DND-41 (cell line): ENCODE data around the gene VWF.

ENCODE experiments used
- ATAC-seq: fragments of 200-7000 bp; cut with Tn5 transposase; 3 replicates; pipeline ENCODE4 v1.9.1; 2021; ENCODE audit warnings: low read depth; ENCODE audit not compliant: insufficient read depth
- DNase-seq: peaks from one replicate; pipeline ENCODE4 v3.0.0-alpha.2; 2020
- H2AFZ ChIP-seq: 2 replicates; pipeline ENCODE4 v1.6.0; 2012; ENCODE audit warnings: low read depth, low read length
- H3K27ac ChIP-seq: 2 replicates; pipeline ENCODE4 v1.5.1; 2012; ENCODE audit warnings: low read length, inconsistent platforms
- H3K27me3 ChIP-seq: fragments of 200-600 bp; sonication (generic); 2 replicates; pipeline ENCODE4 v1.6.0; 2012; ENCODE audit warnings: low read length, mild to moderate bottlenecking, inconsistent platforms; ENCODE audit not compliant: insufficient read depth, poor library complexity
- H3K36me3 ChIP-seq: 2 replicates; pipeline ENCODE4 v1.5.1; 2012; ENCODE audit warnings: low read length, inconsistent platforms; ENCODE audit not compliant: insufficient read depth
- H3K4me1 ChIP-seq: 2 replicates; pipeline ENCODE4 v1.5.1; 2012; ENCODE audit warnings: mild to moderate bottlenecking, low read length; ENCODE audit not compliant: insufficient read depth
- H3K4me2 ChIP-seq: 2 replicates; pipeline ENCODE4 v1.6.0; 2012; ENCODE audit warnings: mild to moderate bottlenecking, moderate library complexity, low read length, inconsistent platforms; ENCODE audit not compliant: insufficient read depth
- H3K4me3 ChIP-seq, 2 experiments: fragments of 200-600 bp in 1 of 2; shearing (Covaris generic) in 1 of 2; 2 replicates each; pipeline ENCODE4 v1.5.1; 2012 to 2016; ENCODE audit warnings: inconsistent platforms in 2 of 2, low read length in 2 of 2, mild to moderate bottlenecking in 2 of 2, low read depth in 1 of 2, moderate library complexity in 1 of 2
- H3K79me2 ChIP-seq: 2 replicates; pipeline ENCODE4 v1.6.0; 2012; ENCODE audit warnings: low read length, inconsistent platforms; ENCODE audit not compliant: insufficient read depth
- H3K9ac ChIP-seq: 2 replicates; pipeline ENCODE4 v1.6.0; 2012; ENCODE audit warnings: low read depth, mild to moderate bottlenecking, inconsistent platforms, low read length, moderate library complexity
- H3K9me3 ChIP-seq: 2 replicates; pipeline ENCODE4 v1.5.1; 2012; ENCODE audit warnings: low read length, moderate library complexity, mild to moderate bottlenecking, inconsistent platforms; ENCODE audit not compliant: insufficient read depth, severe bottlenecking
- H4K20me1 ChIP-seq: 2 replicates; pipeline ENCODE4 v1.6.0; 2012; ENCODE audit warnings: low read length; ENCODE audit not compliant: insufficient read depth
- EZH2 ChIP-seq: IDR thresholded peaks from 3 replicates; pipeline ENCODE4 v1.6.1; 2012; ENCODE audit warnings: borderline replicate concordance, low read depth, mild to moderate bottlenecking, moderate library complexity, low read length, inconsistent platforms; ENCODE audit not compliant: severe bottlenecking
- TF ChIP-seq, protein P1 (sequence below): IDR thresholded peaks from 2 replicates; pipeline ENCODE4 v1.5.1; 2012; ENCODE audit warnings: borderline replicate concordance, low read length, moderate library complexity, mild to moderate bottlenecking; ENCODE audit not compliant: poor library complexity, severe bottlenecking; ENCODE audit errors: extremely low read depth

VWF gene

DNA sequence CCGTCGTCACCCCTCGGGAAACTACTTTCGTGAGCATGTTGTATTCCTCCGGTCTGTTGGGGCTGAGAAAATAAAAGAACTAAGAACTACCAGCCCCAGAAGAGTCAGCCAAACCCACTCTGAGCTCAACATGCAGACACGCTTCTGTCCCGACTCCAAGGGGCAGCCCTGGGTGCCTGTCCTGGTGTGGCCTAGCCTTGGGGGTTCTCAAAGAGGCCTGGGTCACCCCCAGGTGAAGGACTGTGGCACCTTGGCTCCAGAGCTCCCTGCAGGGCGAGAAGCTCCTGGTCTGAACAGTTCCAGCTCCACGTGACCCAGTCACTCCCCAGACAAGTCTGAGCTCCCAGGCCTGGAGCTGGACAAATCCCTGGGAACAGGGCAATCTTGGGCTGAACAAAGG lies 87.0 kb downstream of the VWF start:
- Histone ChIP-seq H3K4me2 (no peak overlapping the region), H2AFZ (no peak overlapping the region), H3K4me3 (no peak overlapping the region), H3K9me3 (no peaks in the 10 kb centered on the region), H3K27me3 (no peaks in the 10 kb centered on the region), H3K27ac (no peak overlapping the region), H4K20me1 (no peaks in the 10 kb centered on the region), H3K4me1 (no peaks in the 10 kb centered on the region), H3K36me3 (no peaks in the 10 kb centered on the region), H3K79me2 (no peaks in the 10 kb centered on the region), H3K9ac (no peak overlapping the region)
- no peak for DNase-seq
- no peak for ATAC-seq
- TF ChIP-seq, protein P1, sequence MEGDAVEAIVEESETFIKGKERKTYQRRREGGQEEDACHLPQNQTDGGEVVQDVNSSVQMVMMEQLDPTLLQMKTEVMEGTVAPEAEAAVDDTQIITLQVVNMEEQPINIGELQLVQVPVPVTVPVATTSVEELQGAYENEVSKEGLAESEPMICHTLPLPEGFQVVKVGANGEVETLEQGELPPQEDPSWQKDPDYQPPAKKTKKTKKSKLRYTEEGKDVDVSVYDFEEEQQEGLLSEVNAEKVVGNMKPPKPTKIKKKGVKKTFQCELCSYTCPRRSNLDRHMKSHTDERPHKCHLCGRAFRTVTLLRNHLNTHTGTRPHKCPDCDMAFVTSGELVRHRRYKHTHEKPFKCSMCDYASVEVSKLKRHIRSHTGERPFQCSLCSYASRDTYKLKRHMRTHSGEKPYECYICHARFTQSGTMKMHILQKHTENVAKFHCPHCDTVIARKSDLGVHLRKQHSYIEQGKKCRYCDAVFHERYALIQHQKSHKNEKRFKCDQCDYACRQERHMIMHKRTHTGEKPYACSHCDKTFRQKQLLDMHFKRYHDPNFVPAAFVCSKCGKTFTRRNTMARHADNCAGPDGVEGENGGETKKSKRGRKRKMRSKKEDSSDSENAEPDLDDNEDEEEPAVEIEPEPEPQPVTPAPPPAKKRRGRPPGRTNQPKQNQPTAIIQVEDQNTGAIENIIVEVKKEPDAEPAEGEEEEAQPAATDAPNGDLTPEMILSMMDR: no peak
- TF ChIP-seq EZH2: no peak

DNA sequence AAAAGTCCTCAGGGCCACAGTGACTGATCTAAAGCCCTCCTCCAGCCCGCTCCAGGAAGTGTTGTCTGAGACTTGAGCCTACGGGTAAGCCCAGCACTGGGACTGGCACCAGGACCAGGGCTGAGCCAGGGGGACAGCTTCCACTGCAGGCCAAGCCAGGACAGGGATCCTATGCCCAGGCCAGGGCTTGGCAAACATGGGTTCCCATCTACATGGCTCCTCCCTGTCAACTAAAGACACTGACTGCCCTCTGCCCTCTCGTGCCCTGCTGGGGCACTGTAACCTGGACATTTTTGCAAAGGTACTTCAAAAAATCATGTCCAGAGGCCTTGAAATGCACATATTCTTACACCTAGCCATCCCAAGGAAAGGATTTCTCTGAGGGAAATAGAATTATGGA lies 88.0 kb downstream of the VWF start:
- H3K27ac ChIP-seq: no peak overlapping the region
- H3K36me3 ChIP-seq: no peaks in the 10 kb centered on the region
- H3K4me1 ChIP-seq: no peaks in the 10 kb centered on the region
- no peaks in the 10 kb centered on the region for H4K20me1 ChIP-seq
- ATAC-seq (no peak), DNase-seq (no peak)
- no peak overlapping the region for H3K4me3 ChIP-seq
- no peak for TF ChIP-seq EZH2
- TF ChIP-seq, protein P1: no peak
- H3K9ac ChIP-seq: no peak overlapping the region
- no peaks in the 10 kb centered on the region for H3K27me3 ChIP-seq
- H3K9me3 ChIP-seq: no peaks in the 10 kb centered on the region
- no peak overlapping the region for H3K4me2 ChIP-seq
- no peak overlapping the region for H2AFZ ChIP-seq
- H3K79me2 ChIP-seq: no peaks in the 10 kb centered on the region

DNA sequence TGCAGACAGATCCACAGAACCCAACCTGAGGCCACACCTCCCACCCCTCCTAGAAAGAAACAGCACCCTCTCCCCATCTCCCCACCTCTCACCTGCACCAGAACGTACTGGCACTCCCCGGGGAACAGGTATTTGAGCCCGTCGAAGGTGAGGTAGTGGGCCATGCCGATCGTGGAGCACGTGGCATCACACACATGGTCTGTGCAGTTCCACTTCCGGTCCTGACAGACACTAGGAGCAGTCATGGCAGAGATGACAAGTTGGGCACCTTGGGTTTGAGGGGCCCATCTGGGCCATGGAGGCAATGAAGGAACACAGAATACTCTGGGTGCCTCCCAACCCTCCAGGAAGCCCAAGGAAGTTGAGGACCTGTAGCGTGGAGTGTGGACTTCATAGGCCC lies 89.9 kb downstream of the VWF start:
- no peaks in the 10 kb centered on the region for H3K36me3 ChIP-seq
- H3K4me1 ChIP-seq: no peaks in the 10 kb centered on the region
- no peaks in the 10 kb centered on the region for H4K20me1 ChIP-seq
- no peak for DNase-seq
- no peak for TF ChIP-seq EZH2
- TF ChIP-seq, protein P1: no peak
- H3K9me3 ChIP-seq: no peaks in the 10 kb centered on the region
- no peaks in the 10 kb centered on the region for H3K27me3 ChIP-seq
- ATAC-seq: no peak
- no peak overlapping the region for H3K9ac ChIP-seq
- H3K4me2 ChIP-seq: no peak overlapping the region
- no peak overlapping the region for H3K4me3 ChIP-seq
- H3K79me2 ChIP-seq: no peaks in the 10 kb centered on the region
- no peak overlapping the region for H2AFZ ChIP-seq
- no peak overlapping the region for H3K27ac ChIP-seq

DNA sequence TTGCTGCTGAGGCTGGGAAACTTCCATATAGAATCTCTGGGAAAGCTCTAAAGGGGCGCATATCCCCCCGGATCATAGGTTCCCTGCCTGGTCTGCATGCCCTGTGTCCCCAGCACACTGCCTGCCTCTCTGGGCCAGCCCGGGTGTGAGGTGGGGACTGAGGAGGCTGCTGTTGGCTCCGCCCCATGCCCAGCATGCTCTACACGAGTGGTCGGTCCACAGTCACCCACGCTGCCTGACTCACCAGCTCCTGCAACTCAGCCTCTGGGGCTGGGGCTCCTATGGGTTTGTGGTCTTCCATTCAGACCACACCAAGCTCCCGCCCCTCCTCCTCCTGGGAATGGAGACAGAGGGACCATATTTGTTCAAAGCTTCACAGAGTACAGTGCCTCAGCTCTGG lies 90.9 kb downstream of the VWF start:
- no peaks in the 10 kb centered on the region for H3K9me3 ChIP-seq
- no peak overlapping the region for H3K27ac ChIP-seq
- H3K9ac ChIP-seq: no peak overlapping the region
- H3K4me3 ChIP-seq: no peak overlapping the region
- DNase-seq: no peak
- no peak for ATAC-seq
- H3K4me1 ChIP-seq: no peaks in the 10 kb centered on the region
- no peaks in the 10 kb centered on the region for H3K79me2 ChIP-seq
- no peak overlapping the region for H3K4me2 ChIP-seq
- H3K36me3 ChIP-seq: no peaks in the 10 kb centered on the region
- TF ChIP-seq, protein P1: no peak
- TF ChIP-seq EZH2: no peak
- H4K20me1 ChIP-seq: no peaks in the 10 kb centered on the region
- no peak overlapping the region for H2AFZ ChIP-seq
- no peaks in the 10 kb centered on the region for H3K27me3 ChIP-seq
